HepG2 (cell line): Measurements from ENCODE around the gene AMBRA1. TPM values are rescaled to one million over a fixed set of nuclear protein-coding genes. Genes with fewer than 3 reads are reported as not detected.

Experiments
- AKAP8 ChIP-seq: sonication (generic); formaldehyde crosslinking; IDR thresholded peaks from 2 replicates; pipeline ENCODE4 v1.5.1; 2020; ENCODE audit warnings: mild to moderate bottlenecking, missing genetic modification reagents
- CCAR2 ChIP-seq: fragments of 200-400 bp; formaldehyde crosslinking; optimal IDR thresholded peaks from 2 replicates; pipeline ENCODE3; 2018; ENCODE audit warnings: low read depth, mild to moderate bottlenecking, low read length, moderate library complexity
- FOXK1 ChIP-seq: sonication (generic); formaldehyde crosslinking; IDR thresholded peaks from 2 replicates; pipeline ENCODE4 v1.4.0; 2020; ENCODE audit warnings: low read depth, missing genetic modification reagents, borderline replicate concordance
- MEIS2 ChIP-seq: sonication (generic); formaldehyde crosslinking; IDR thresholded peaks from 2 replicates; pipeline ENCODE4 v1.9.0; 2021; ENCODE audit warnings: mild to moderate bottlenecking, missing genetic modification reagents
- MLX ChIP-seq: IDR thresholded peaks from 2 replicates; pipeline ENCODE4 v1.6.1; 2016
- PHF8 ChIP-seq: sonication (generic); formaldehyde crosslinking; IDR thresholded peaks from 2 replicates; pipeline ENCODE4 v1.5.0; 2020; ENCODE audit warnings: missing genetic modification reagents
- PRPF4 ChIP-seq: fragments of 200-400 bp; formaldehyde crosslinking; IDR thresholded peaks from 2 replicates; pipeline ENCODE4 v1.6.1; 2016; ENCODE audit warnings: low read length, low read depth; ENCODE audit not compliant: poor library complexity, severe bottlenecking
- RBM39 ChIP-seq: fragments of 200-400 bp; formaldehyde crosslinking; IDR thresholded peaks from one replicate; pipeline ENCODE4 v1.6.1; 2018; ENCODE audit warnings: antibody characterized with exemption, mild to moderate bottlenecking, low read depth, low read length; ENCODE audit not compliant: poor library complexity, severe bottlenecking
- REPIN1 ChIP-seq: sonication (generic); formaldehyde crosslinking; IDR thresholded peaks from 2 replicates; pipeline ENCODE4 v1.8.0; 2022; ENCODE audit warnings: missing genetic modification reagents, low read depth, mild to moderate bottlenecking, borderline replicate concordance
- TARDBP ChIP-seq: sonication (generic); formaldehyde crosslinking; IDR thresholded peaks from 2 replicates; pipeline ENCODE4 v1.8.0; 2022; ENCODE audit warnings: mild to moderate bottlenecking, missing genetic modification reagents
- TEAD2 ChIP-seq: sonication (generic); formaldehyde crosslinking; IDR thresholded peaks from 2 replicates; pipeline ENCODE4 v1.9.0; 2021; ENCODE audit warnings: missing genetic modification reagents
- XBP1 ChIP-seq: sonication (generic); formaldehyde crosslinking; IDR thresholded peaks from 2 replicates; pipeline ENCODE4 v1.5.0; 2020; ENCODE audit warnings: missing genetic modification reagents
- XRCC5 ChIP-seq: fragments of 200-400 bp; formaldehyde crosslinking; optimal IDR thresholded peaks from 2 replicates; pipeline ENCODE3; 2017; ENCODE audit warnings: mild to moderate bottlenecking, low read length
- ZMYM2 ChIP-seq: sonication (generic); formaldehyde crosslinking; IDR thresholded peaks from 2 replicates; pipeline ENCODE4 v1.8.0; 2022; ENCODE audit warnings: mild to moderate bottlenecking, missing genetic modification reagents
- ZNF18 ChIP-seq: sonication (generic); formaldehyde crosslinking; IDR thresholded peaks from 2 replicates; pipeline ENCODE4 v1.8.0; 2022; ENCODE audit warnings: mild to moderate bottlenecking, missing genetic modification reagents; ENCODE audit not compliant: insufficient replicate concordance
- ZNF225 ChIP-seq: sonication (generic); formaldehyde crosslinking; IDR thresholded peaks from 2 replicates; pipeline ENCODE4 v1.4.0; 2020; ENCODE audit warnings: mild to moderate bottlenecking, missing genetic modification reagents
- ZNF234 ChIP-seq: sonication (generic); formaldehyde crosslinking; conservative IDR thresholded peaks from 2 replicates; pipeline ENCODE4 v1.5.1; 2020; ENCODE audit warnings: mild to moderate bottlenecking, missing genetic modification reagents
- ZNF496 ChIP-seq: sonication (generic); formaldehyde crosslinking; IDR thresholded peaks from 2 replicates; pipeline ENCODE4 v1.8.1; 2023; ENCODE audit warnings: mild to moderate bottlenecking, moderate library complexity, missing genetic modification reagents; ENCODE audit not compliant: insufficient replicate concordance
- ZNF713 ChIP-seq: sonication (generic); formaldehyde crosslinking; IDR thresholded peaks from 2 replicates; pipeline ENCODE4 v1.4.0; 2020; ENCODE audit warnings: mild to moderate bottlenecking, missing genetic modification reagents
- ZNF816 ChIP-seq: sonication (generic); formaldehyde crosslinking; IDR thresholded peaks from 2 replicates; pipeline ENCODE4 v1.8.0; 2022; ENCODE audit warnings: missing genetic modification reagents, mild to moderate bottlenecking, borderline replicate concordance
- ZZZ3 ChIP-seq: sonication (generic); formaldehyde crosslinking; IDR thresholded peaks from 2 replicates; pipeline ENCODE4 v1.4.0; 2020; ENCODE audit warnings: missing genetic modification reagents, mild to moderate bottlenecking, borderline replicate concordance
- polyA plus RNA-seq, 8 experiments: library from polyadenylated mRNA; depleted of rRNA in 3 of 8; stranded (reverse) in 7 of 8; unstranded in 1 of 8; fragments of >200 nt; fragmentation: Illumina TruSeq in 4 of 8; extraction: Trizol in 4 of 8; gene quantifications; 2 replicates each; pipeline versions ENCODE4 v1.2.1 to v1.2.3, GENCODE V29; 2011 to 2016; ENCODE audit warnings: low read depth in 4 of 8, missing spikeins in 1 of 8, mixed read lengths in 1 of 8; ENCODE audit not compliant: insufficient read depth in 1 of 8
- total RNA-seq, 5 experiments: library from RNA; depleted of rRNA; stranded (reverse); fragments of >200 nt; fragmentation: Illumina TruSeq; extraction: Trizol; gene quantifications; 2 replicates each; pipeline ENCODE4 v1.2.3, GENCODE V29; 2016; ENCODE audit warnings: low read depth in 1 of 5
- TF ChIP-seq, protein P1 (sequence below): sonication (generic); formaldehyde crosslinking; conservative IDR thresholded peaks from 2 replicates; pipeline ENCODE4 v1.4.0; 2020; ENCODE audit warnings: missing genetic modification reagents

Gene AMBRA1
- total and polyA plus RNA-seq, 2 of the 13 experiments (the other 11 are each of a cell fraction or from before 2014, with no cell fraction given): 15.7 to 26.0 TPM

GRCh38 chr11:46392421-46393230 lies 201.2 kb downstream of the AMBRA1 start (continued):
- TF ChIP-seq CCAR2: no peak
- 0 out of 2 replicates have a peak, but pooled peaks have one; percentile 78 for TF ChIP-seq ZNF713 (CRISPR knock-in tag)
- TF ChIP-seq ZNF18 (CRISPR knock-in tag): peak; percentile 94
- peak; percentile 97; the same call in 1 of the 2 replicates for TF ChIP-seq ZNF225
- no peak for TF ChIP-seq ZZZ3 (CRISPR knock-in tag)
- peak; percentile 95 for TF ChIP-seq ZNF816
- peak; percentile 98 for TF ChIP-seq ZNF234 (CRISPR knock-in tag)
- no peak for TF ChIP-seq TARDBP (CRISPR knock-in tag)
- peak; percentile 99 for TF ChIP-seq MEIS2 (CRISPR knock-in tag)
- TF ChIP-seq PRPF4: no peak
- TF ChIP-seq, protein P1, sequence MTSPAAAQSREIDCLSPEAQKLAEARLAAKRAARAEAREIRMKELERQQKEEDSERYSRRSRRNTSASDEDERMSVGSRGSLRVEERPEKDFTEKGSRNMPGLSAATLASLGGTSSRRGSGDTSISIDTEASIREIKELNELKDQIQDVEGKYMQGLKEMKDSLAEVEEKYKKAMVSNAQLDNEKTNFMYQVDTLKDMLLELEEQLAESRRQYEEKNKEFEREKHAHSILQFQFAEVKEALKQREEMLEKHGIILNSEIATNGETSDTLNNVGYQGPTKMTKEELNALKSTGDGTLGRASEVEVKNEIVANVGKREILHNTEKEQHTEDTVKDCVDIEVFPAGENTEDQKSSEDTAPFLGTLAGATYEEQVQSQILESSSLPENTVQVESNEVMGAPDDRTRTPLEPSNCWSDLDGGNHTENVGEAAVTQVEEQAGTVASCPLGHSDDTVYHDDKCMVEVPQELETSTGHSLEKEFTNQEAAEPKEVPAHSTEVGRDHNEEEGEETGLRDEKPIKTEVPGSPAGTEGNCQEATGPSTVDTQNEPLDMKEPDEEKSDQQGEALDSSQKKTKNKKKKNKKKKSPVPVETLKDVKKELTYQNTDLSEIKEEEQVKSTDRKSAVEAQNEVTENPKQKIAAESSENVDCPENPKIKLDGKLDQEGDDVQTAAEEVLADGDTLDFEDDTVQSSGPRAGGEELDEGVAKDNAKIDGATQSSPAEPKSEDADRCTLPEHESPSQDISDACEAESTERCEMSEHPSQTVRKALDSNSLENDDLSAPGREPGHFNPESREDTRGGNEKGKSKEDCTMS (CRISPR knock-in tag): peak; percentile 97; the same call in 1 of the 2 replicates
- TF ChIP-seq XRCC5: peak; percentile 91
- peak; percentile 56 for TF ChIP-seq ZMYM2 (CRISPR knock-in tag)
- TF ChIP-seq PHF8 (CRISPR knock-in tag): peak; percentile 57
- TF ChIP-seq AKAP8: peak; percentile 36; the same call in 1 of the 2 replicates
- TF ChIP-seq XBP1 (CRISPR knock-in tag): peak; percentile 97
- TF ChIP-seq ZNF496 (CRISPR knock-in tag): no peak
- peak; percentile 96 for TF ChIP-seq TEAD2 (CRISPR knock-in tag)
- TF ChIP-seq REPIN1 (CRISPR knock-in tag): peak; percentile 90; the same call in 1 of the 2 replicates
- no peak for TF ChIP-seq RBM39
- peak; percentile 62; the same call in 1 of the 2 replicates for TF ChIP-seq MLX (CRISPR knock-in tag)
- TF ChIP-seq FOXK1: peak; percentile 78; the same call in 1 of the 2 replicates
